Ovary (tissue), 3 donors: Measurements from ENCODE around the gene TPK1.

Experiments
- POLR2A ChIP-seq: fragments of 450-650 bp; IDR thresholded peaks from one replicate; pipeline ENCODE4 v1.6.1; 2017; ENCODE audit warnings: antibody characterized with exemption, mild to moderate bottlenecking, moderate library complexity
- TF ChIP-seq, protein P1 (sequence below), 3 donors: fragments of 450-650 bp in 2 of 3; fragments of 200-600 bp in 1 of 3; IDR thresholded peaks; one replicate each; pipeline versions ENCODE4 v1.5.1 to v1.8.0; 2016 to 2022; ENCODE audit warnings: antibody characterized with exemption in 3 of 3, mild to moderate bottlenecking in 1 of 3
- donor health status: DM: no; HTN: no; CAD: no.

DNA sequence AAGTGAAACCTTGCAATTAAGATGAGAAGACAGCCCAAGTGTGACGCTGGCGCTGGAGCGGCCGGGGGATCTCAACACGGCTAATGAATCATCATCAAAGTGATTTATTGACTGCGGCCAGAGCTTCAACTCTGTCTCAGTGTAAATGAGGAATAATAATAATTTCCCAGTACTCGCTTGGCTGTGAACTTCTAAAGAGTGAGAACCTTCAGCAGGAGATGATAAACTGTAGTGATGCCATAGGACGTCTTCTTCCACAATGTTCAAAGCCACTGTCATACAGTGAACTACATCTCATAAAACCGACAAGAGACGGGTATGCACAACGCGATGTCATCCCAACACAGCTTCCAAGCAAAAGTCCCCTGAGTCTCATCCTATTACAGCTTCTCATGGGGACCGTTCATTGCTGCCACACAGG is 308.8 kb downstream of the TPK1 start:
- TF ChIP-seq, protein P1, sequence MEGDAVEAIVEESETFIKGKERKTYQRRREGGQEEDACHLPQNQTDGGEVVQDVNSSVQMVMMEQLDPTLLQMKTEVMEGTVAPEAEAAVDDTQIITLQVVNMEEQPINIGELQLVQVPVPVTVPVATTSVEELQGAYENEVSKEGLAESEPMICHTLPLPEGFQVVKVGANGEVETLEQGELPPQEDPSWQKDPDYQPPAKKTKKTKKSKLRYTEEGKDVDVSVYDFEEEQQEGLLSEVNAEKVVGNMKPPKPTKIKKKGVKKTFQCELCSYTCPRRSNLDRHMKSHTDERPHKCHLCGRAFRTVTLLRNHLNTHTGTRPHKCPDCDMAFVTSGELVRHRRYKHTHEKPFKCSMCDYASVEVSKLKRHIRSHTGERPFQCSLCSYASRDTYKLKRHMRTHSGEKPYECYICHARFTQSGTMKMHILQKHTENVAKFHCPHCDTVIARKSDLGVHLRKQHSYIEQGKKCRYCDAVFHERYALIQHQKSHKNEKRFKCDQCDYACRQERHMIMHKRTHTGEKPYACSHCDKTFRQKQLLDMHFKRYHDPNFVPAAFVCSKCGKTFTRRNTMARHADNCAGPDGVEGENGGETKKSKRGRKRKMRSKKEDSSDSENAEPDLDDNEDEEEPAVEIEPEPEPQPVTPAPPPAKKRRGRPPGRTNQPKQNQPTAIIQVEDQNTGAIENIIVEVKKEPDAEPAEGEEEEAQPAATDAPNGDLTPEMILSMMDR (IDR thresholded peaks at IDR 0.05) = no peak
- TF ChIP-seq POLR2A = no peak
